Kidney epithelial cell (primary cell): ENCODE data around the gene SLC15A3. TPM values are rescaled to one million over a fixed set of nuclear protein-coding genes. Genes with fewer than 3 reads are reported as not detected.

ENCODE experiments used
- DNase-seq: peaks from one replicate; pipeline ENCODE4 v3.0.0-alpha.2; 2010; ENCODE audit warnings: low read depth
- H3K27me3 ChIP-seq: 2 replicates; pipeline ENCODE4 v1.6.0; 2011; ENCODE audit warnings: low read length; ENCODE audit not compliant: control insufficient read depth, insufficient read depth
- H3K36me3 ChIP-seq: 2 replicates; pipeline ENCODE4 v1.5.1; 2011; ENCODE audit warnings: low read length; ENCODE audit not compliant: control insufficient read depth, insufficient read depth
- H3K4me3 ChIP-seq: 2 replicates; pipeline ENCODE4 v1.5.1; 2011; ENCODE audit warnings: low read depth, mild to moderate bottlenecking, control low read depth, low read length
- CTCF ChIP-seq: IDR thresholded peaks from 2 replicates; pipeline ENCODE4 v1.5.1; 2011; ENCODE audit warnings: mild to moderate bottlenecking, moderate library complexity, low read length, control low read depth, inconsistent platforms; ENCODE audit not compliant: insufficient read depth, poor library complexity, severe bottlenecking
- total RNA-seq: library from RNA; depleted of rRNA; stranded (reverse); fragments of >200 nt; gene quantifications from 2 replicates; pipeline ENCODE4 v1.2.3, GENCODE V29; 2015

Gene SLC15A3
- total RNA-seq, 1 donor from 2014 or later, result 2.4 TPM

GRCh38 chr11:60948250-60948649 is 3.7 kb downstream of the SLC15A3 start:
- Histone ChIP-seq H3K27me3 (peaks cover 24% of the 10 kb centered on the region), H3K36me3 (no peaks in the 10 kb centered on the region), H3K4me3 (no peak overlapping the region)
- TF ChIP-seq CTCF, result no peak
- DNase-seq, result no peak

- Histone ChIP-seq H3K4me3 (no peak overlapping the region), H3K36me3 (no peaks in the 10 kb centered on the region), H3K27me3 (peaks cover 24% of the 10 kb centered on the region)
- no peak for DNase-seq
- TF ChIP-seq CTCF, result no peak
Measured at GRCh38 chr11:60947700-60948099, 4.3 kb downstream of the SLC15A3 start.

- no peak overlapping the region for H3K4me3 ChIP-seq
- TF ChIP-seq CTCF, result no peak
- DNase-seq, result no peak
- peaks cover 17% of the 10 kb centered on the region for H3K27me3 ChIP-seq
- H3K36me3 ChIP-seq, result no peaks in the 10 kb centered on the region
Measured at GRCh38 chr11:60946601-60947264, 5.2 kb downstream of the SLC15A3 start.

GRCh38 chr11:60945295-60945667 is 6.7 kb downstream of the SLC15A3 start:
- no peak for DNase-seq
- peaks cover 4% of the 10 kb centered on the region for H3K27me3 ChIP-seq
- no peaks in the 10 kb centered on the region for H3K36me3 ChIP-seq
- H3K4me3 ChIP-seq, result no peak overlapping the region
- no peak for TF ChIP-seq CTCF

GRCh38 chr11:60944490-60945294 is 7.3 kb downstream of the SLC15A3 start:
- DNase-seq, result no peak
- Histone ChIP-seq H3K27me3 (no peaks in the 10 kb centered on the region), H3K4me3 (no peak overlapping the region), H3K36me3 (no peaks in the 10 kb centered on the region)
- TF ChIP-seq CTCF, result peak; percentile 37
